H7 (cell line): ENCODE results near the gene PODXL2. TPM values are rescaled to one million over a fixed set of nuclear protein-coding genes. Genes with fewer than 3 reads are reported as not detected.
"Not testable (repeated sequence)": the region's sequence is repeated elsewhere in the genome, so short reads cannot be mapped to it uniquely, and the experiment has no call there.

Experiments used
- DNase-seq: peaks from one replicate; pipeline ENCODE4 v3.0.0; 2012
- H3K27me3 ChIP-seq: 2 replicates; pipeline ENCODE4 v1.6.0; 2011; ENCODE audit warnings: mild to moderate bottlenecking, low read length; ENCODE audit not compliant: control insufficient read depth, insufficient read depth
- H3K36me3 ChIP-seq: replicated peaks from 2 replicates; pipeline ENCODE4 v1.5.1; 2011; ENCODE audit warnings: low read length; ENCODE audit not compliant: control insufficient read depth, insufficient read depth
- H3K4me3 ChIP-seq: 2 replicates; pipeline ENCODE4 v1.5.1; 2011; ENCODE audit warnings: low read depth, mild to moderate bottlenecking, control low read depth, low read length, moderate library complexity; ENCODE audit not compliant: insufficient read depth
- total RNA-seq: library from RNA; depleted of rRNA; stranded (reverse); fragments of >200 nt; shearing (Covaris generic); gene quantifications from 2 replicates; pipeline ENCODE4 v1.2.3, GENCODE V29; 2014

The PODXL2 gene
- total RNA-seq, 1 experiment from 2014 or later = 38.7 TPM

- Histone ChIP-seq H3K36me3 (peaks cover 12% of the 10 kb centered on the region), H3K27me3 (no peaks in the 10 kb centered on the region), H3K4me3 (peak overlapping the region; percentile 89)
- DNase-seq = no peak
Observed at GRCh38 chr3:127597020-127597771, 31.8 kb upstream of the PODXL2 start.

GRCh38 chr3:127598841-127599570 is 30.0 kb upstream of the PODXL2 start:
- H3K27me3 ChIP-seq = no peaks in the 10 kb centered on the region
- H3K36me3 ChIP-seq = peaks cover 17% of the 10 kb centered on the region
- DNase-seq = peak; percentile 51
- peak overlapping the region; percentile 89 for H3K4me3 ChIP-seq

- Histone ChIP-seq H3K36me3 (peaks cover 29% of the 10 kb centered on the region), H3K4me3 (no peak overlapping the region), H3K27me3 (no peaks in the 10 kb centered on the region)
- no peak for DNase-seq
Observed at GRCh38 chr3:127600749-127601456, 28.1 kb upstream of the PODXL2 start.

- no peak overlapping the region for H3K4me3 ChIP-seq
- H3K36me3 ChIP-seq = peaks cover 60% of the 10 kb centered on the region
- no peaks in the 10 kb centered on the region for H3K27me3 ChIP-seq
- no peak for DNase-seq
Observed at GRCh38 chr3:127604035-127604434, 24.9 kb upstream of the PODXL2 start.

GRCh38 chr3:127604546-127605165 is 24.3 kb upstream of the PODXL2 start:
- no peak for DNase-seq
- Histone ChIP-seq H3K27me3 (no peaks in the 10 kb centered on the region), H3K36me3 (peaks cover 60% of the 10 kb centered on the region), H3K4me3 (no peak overlapping the region)

GRCh38 chr3:127605547-127605946 is 23.4 kb upstream of the PODXL2 start:
- not testable (repeated sequence) for H3K27me3 ChIP-seq, DNase-seq, H3K4me3 ChIP-seq
- peaks cover 60% of the 10 kb centered on the region for H3K36me3 ChIP-seq

GRCh38 chr3:127606086-127606805 is 22.7 kb upstream of the PODXL2 start:
- peaks cover 65% of the 10 kb centered on the region for H3K36me3 ChIP-seq
- no peak for DNase-seq
- H3K4me3 ChIP-seq = no peak overlapping the region

GRCh38 chr3:127606981-127607595 is 21.9 kb upstream of the PODXL2 start:
- H3K36me3 ChIP-seq = peaks cover 67% of the 10 kb centered on the region
- no peak overlapping the region for H3K4me3 ChIP-seq
- DNase-seq = no peak
- no peaks in the 10 kb centered on the region for H3K27me3 ChIP-seq

More at GRCh38 chr3:127606086-127606805, 22.7 kb upstream of the PODXL2 start:
- H3K27me3 ChIP-seq = no peaks in the 10 kb centered on the region

GRCh38 chr3:127607675-127608361 is 21.2 kb upstream of the PODXL2 start:
- DNase-seq = no peak
- H3K36me3 ChIP-seq = peaks cover 68% of the 10 kb centered on the region
- H3K27me3 ChIP-seq = no peaks in the 10 kb centered on the region
- no peak overlapping the region for H3K4me3 ChIP-seq

- H3K4me3 ChIP-seq = no peak overlapping the region
- no peak for DNase-seq
- H3K36me3 ChIP-seq = peaks cover 69% of the 10 kb centered on the region
- no peaks in the 10 kb centered on the region for H3K27me3 ChIP-seq
Observed at GRCh38 chr3:127608362-127608718, 20.6 kb upstream of the PODXL2 start.

GRCh38 chr3:127610105-127610504 is 18.9 kb upstream of the PODXL2 start:
- DNase-seq = no peak
- H3K36me3 ChIP-seq = peaks cover 71% of the 10 kb centered on the region
- no peaks in the 10 kb centered on the region for H3K27me3 ChIP-seq
- no peak overlapping the region for H3K4me3 ChIP-seq

GRCh38 chr3:127611251-127611650 is 17.7 kb upstream of the PODXL2 start:
- H3K36me3 ChIP-seq = peaks cover 73% of the 10 kb centered on the region
- no peaks in the 10 kb centered on the region for H3K27me3 ChIP-seq
- no peak for DNase-seq
- H3K4me3 ChIP-seq = no peak overlapping the region

GRCh38 chr3:127612966-127613365 is 16.0 kb upstream of the PODXL2 start:
- Histone ChIP-seq H3K4me3 (no peak overlapping the region), H3K27me3 (no peaks in the 10 kb centered on the region), H3K36me3 (peaks cover 72% of the 10 kb centered on the region)
- DNase-seq = no peak
